T-helper 1 cell treated with Interleukin-12 subunit alpha and Interleukin-12 subunit beta and Interleukin-4 antibody, amounts not matched to agents 30 μg/mL and 1 μg/mL, for 36 hours (primary cell): ENCODE data around the gene ZNF486.
"Not testable (repeated sequence)": the region's sequence is repeated elsewhere in the genome, so short reads cannot be mapped to it uniquely, and the experiment has no call there.

Experiments used
- H3K27ac Mint-ChIP-seq: one replicate; pipeline ENCODE4 v1.8.0; 2021; ENCODE audit warnings: mild to moderate bottlenecking, mixed read lengths
- H3K27me3 Mint-ChIP-seq: one replicate; pipeline ENCODE4 v1.8.0; 2021; ENCODE audit warnings: low read depth, mixed read lengths
- H3K36me3 Mint-ChIP-seq: one replicate; pipeline ENCODE4 v1.8.0; 2021; ENCODE audit warnings: low read depth, mixed read lengths
- H3K4me1 Mint-ChIP-seq: one replicate; pipeline ENCODE4 v1.8.0; 2021; ENCODE audit warnings: low read depth, mixed read lengths
- H3K4me3 Mint-ChIP-seq: one replicate; pipeline ENCODE4 v1.8.0; 2021; ENCODE audit warnings: mild to moderate bottlenecking, moderate library complexity, mixed read lengths
- H3K9me3 Mint-ChIP-seq: one replicate; pipeline ENCODE4 v1.8.0; 2021; ENCODE audit warnings: mixed read lengths

The ZNF486 gene

DNA sequence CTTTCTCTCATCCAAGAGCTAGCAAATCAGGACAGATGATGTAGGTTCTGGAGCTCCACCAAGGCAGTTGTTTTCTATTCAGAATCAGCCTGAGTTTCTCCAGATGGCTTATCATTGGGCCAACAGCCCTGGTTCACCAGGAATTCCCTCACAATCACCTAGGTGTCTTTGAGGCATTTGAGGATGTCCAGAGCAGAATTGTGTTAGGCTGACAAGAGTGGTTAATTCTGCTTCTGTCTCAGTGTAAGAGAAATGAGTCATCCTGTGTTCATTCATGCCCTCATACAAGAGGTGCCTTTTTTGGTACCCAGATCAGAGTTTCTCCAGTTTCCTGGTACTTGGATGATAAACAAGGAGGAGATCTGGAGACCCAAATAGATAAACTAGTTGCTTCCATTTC, 12.9 kb downstream of the ZNF486 start:
- H3K27ac Mint-ChIP-seq, H3K27me3 Mint-ChIP-seq, H3K4me1 Mint-ChIP-seq, H3K4me3 Mint-ChIP-seq: not testable (repeated sequence)
- Mint-ChIP-seq H3K9me3 (peaks cover 27% of the 10 kb centered on the region), H3K36me3 (peaks cover 19% of the 10 kb centered on the region)

DNA sequence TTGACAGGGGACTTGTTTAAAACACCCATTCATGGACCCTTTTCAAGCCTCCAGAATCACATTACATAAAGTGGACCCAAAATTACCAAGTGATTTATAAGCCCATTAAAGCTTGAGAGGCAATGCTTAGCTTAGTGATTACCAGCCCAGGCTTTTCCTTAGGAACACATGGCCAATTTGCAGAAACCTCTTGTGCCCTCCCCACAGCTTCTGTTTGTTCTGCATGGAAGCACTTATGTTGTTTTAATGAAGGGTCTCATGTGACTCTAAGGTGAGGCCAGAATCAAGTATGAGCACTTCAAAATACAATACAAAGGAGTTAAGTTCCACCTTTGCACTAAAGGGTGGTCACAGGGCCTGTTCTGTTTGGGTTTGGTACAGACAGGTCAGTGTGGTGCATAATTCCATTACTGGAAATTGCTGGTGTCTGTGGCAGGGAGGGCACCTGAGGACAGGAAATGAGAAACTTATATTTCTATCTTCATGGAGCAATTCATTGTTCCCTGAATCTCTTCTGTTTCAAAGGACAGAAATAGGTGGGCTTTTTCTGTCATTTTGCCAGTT, 15.3 kb downstream of the ZNF486 start:
- Mint-ChIP-seq H3K27ac (no peak overlapping the region), H3K27me3 (no peaks in the 10 kb centered on the region), H3K9me3 (peaks cover 27% of the 10 kb centered on the region), H3K36me3 (peaks cover 24% of the 10 kb centered on the region), H3K4me1 (no peaks in the 10 kb centered on the region), H3K4me3 (no peak overlapping the region)

DNA sequence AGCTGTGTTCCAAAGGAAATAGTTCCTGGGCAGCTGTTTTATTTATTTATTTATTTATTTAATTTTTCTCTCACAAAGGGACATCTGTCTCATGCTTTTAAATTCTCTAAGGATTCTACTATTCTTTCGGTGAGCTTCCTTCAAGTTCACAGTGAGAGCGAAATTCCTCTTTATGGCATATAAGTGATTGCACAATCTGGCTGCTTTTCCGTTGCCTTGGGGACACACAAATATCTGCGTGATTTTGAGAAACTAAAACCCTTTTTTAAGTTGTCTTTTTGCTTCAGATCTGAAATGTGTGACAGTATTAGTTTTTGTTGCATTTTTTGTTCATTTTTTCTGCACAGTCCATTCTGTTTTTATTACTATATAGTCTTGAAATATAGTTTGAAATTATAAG, 19.2 kb downstream of the ZNF486 start:
- Mint-ChIP-seq H3K36me3 (peaks cover 41% of the 10 kb centered on the region), H3K27me3 (no peaks in the 10 kb centered on the region), H3K9me3 (peaks cover 23% of the 10 kb centered on the region), H3K27ac (no peak overlapping the region), H3K4me1 (no peaks in the 10 kb centered on the region), H3K4me3 (no peak overlapping the region)

DNA sequence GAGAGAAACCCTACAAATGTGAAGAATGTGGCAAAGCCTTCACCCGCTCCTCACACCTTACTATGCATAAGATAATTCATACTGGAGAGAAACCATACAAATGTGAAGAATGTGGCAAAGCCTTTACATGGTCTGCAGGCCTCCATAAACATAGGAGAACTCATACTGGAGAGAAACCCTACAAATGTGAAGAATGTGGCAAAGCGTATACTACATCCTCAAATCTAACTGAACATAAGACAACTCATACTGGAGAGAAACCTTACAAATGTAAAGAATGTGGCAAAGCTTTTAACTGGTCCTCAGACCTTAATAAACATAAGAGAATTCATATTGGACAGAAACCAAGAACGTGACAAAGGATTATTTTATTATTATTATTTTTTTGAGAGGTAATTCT, 30.7 kb downstream of the ZNF486 start:
- peaks cover 27% of the 10 kb centered on the region for H3K36me3 Mint-ChIP-seq
- no peaks in the 10 kb centered on the region for H3K27me3 Mint-ChIP-seq
- H3K9me3 Mint-ChIP-seq = peaks cover 40% of the 10 kb centered on the region
- H3K4me1 Mint-ChIP-seq = no peaks in the 10 kb centered on the region
- no peak overlapping the region for H3K27ac Mint-ChIP-seq
- no peak overlapping the region for H3K4me3 Mint-ChIP-seq

DNA sequence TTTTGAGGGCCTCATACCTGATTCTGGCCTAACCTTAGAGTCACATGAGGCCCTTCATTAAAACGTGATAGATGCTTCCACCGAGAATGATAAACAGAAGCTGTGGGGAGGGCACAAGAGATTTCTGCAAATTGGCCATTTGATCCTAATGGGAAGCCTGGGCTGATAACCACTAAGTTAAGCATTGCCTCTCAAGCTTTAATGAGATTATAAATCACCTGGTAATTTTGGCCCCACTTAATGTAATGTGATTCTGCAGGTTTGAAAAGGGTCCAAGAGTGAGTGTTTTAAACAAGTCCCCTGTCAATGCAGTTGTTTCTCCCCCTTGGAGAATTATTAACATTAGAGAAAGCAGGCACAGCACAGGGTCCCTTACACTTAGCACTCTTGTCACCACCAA, 42.0 kb downstream of the ZNF486 start:
- Mint-ChIP-seq H3K4me1 (no peaks in the 10 kb centered on the region), H3K36me3 (peaks cover 4% of the 10 kb centered on the region), H3K9me3 (peaks cover 51% of the 10 kb centered on the region), H3K4me3 (no peak overlapping the region), H3K27me3 (no peaks in the 10 kb centered on the region), H3K27ac (no peak overlapping the region)

DNA sequence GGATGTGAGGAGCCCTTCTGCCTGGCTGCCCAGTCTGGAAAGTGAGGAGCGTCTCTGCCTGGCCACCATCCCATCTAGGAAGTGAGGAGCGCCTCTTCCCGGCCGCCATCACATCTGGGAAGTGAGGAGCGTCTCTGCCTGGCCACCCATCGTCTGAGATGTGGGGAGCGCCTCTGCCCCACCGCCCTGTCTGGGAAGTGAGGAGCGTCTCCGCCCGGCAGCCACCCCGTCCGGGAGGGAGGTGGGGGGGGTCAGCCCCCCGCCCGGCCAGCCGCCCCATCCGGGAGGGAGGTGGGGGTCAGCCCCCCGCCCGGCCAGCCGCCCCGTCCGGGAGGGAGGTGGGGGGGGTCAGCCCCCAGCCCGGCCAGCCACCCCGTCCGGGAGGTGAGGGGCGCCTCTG, 47.4 kb downstream of the ZNF486 start:
- H3K4me3 Mint-ChIP-seq, H3K27ac Mint-ChIP-seq, H3K27me3 Mint-ChIP-seq, H3K4me1 Mint-ChIP-seq: not testable (repeated sequence)
- peaks cover 24% of the 10 kb centered on the region for H3K9me3 Mint-ChIP-seq
- H3K36me3 Mint-ChIP-seq = peaks cover 16% of the 10 kb centered on the region

DNA sequence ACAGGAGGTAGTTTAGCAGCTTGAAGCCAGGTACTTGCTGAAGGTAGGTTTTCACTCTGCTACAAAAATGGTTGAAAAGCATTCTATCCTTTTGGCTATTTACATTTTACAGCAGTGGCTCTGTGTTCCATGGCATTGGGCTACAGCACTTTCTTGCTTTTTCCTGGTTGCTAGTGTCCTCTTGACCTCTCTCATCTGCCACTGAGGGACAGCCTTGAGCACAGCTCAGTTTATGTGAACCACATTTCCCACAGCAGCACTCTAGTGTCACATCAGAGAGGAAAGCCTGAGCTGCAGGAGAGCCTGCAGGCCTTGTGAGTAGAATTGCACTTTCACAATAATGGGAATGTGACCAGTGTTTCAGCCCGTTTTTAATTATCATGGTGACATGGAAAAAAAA, 54.6 kb downstream of the ZNF486 start:
- H3K4me1 Mint-ChIP-seq, H3K27me3 Mint-ChIP-seq, H3K27ac Mint-ChIP-seq, H3K4me3 Mint-ChIP-seq: not testable (repeated sequence)
- peaks cover 44% of the 10 kb centered on the region for H3K9me3 Mint-ChIP-seq
- peaks cover 12% of the 10 kb centered on the region for H3K36me3 Mint-ChIP-seq

DNA sequence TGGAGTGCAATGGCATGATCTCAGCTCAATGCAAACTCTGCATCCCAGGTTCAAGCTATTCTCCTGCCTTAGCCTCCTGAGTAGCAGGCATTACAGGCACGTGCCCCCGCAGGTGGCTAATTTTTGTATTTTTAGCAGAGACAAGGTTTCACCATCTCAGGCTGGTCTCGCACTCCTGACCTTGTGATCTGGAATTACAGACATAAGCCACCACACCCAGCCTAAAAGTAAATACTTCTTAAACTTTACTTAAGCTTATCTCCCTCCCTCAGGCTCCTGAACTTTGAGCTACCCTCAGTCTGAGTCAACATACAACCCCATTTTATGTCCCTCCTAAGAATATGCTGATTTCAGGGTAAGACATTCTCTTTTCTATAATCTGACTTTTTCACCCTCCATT, 66.1 kb downstream of the ZNF486 start:
- Mint-ChIP-seq H3K4me3 (no peak overlapping the region), H3K9me3 (peaks cover 48% of the 10 kb centered on the region), H3K27ac (no peak overlapping the region), H3K4me1 (peaks cover 5% of the 10 kb centered on the region), H3K36me3 (peaks cover 42% of the 10 kb centered on the region), H3K27me3 (no peaks in the 10 kb centered on the region)

DNA sequence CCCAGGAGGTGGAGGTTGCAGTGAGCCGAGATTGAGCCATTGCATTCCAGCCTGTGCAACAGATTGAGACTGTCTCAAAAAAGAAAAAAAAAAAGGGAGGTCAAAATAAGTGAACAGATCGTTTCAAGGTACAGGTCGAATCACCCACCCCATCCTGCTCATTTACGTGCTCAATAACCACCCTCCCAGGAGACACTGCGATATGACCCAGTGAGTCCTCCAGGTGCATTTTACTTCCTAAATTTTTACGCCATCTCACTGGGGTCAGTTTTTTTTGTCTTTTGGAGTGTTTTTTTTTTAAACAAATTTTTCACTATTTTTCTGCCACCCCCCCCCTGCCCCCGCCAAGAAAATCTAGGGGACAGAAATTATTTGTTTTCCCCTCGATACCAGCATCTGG, 68.1 kb downstream of the ZNF486 start:
- Mint-ChIP-seq H3K4me3 (no peak overlapping the region), H3K4me1 (peaks cover 5% of the 10 kb centered on the region), H3K36me3 (peaks cover 38% of the 10 kb centered on the region), H3K9me3 (peaks cover 41% of the 10 kb centered on the region), H3K27me3 (no peaks in the 10 kb centered on the region), H3K27ac (no peak overlapping the region)

DNA sequence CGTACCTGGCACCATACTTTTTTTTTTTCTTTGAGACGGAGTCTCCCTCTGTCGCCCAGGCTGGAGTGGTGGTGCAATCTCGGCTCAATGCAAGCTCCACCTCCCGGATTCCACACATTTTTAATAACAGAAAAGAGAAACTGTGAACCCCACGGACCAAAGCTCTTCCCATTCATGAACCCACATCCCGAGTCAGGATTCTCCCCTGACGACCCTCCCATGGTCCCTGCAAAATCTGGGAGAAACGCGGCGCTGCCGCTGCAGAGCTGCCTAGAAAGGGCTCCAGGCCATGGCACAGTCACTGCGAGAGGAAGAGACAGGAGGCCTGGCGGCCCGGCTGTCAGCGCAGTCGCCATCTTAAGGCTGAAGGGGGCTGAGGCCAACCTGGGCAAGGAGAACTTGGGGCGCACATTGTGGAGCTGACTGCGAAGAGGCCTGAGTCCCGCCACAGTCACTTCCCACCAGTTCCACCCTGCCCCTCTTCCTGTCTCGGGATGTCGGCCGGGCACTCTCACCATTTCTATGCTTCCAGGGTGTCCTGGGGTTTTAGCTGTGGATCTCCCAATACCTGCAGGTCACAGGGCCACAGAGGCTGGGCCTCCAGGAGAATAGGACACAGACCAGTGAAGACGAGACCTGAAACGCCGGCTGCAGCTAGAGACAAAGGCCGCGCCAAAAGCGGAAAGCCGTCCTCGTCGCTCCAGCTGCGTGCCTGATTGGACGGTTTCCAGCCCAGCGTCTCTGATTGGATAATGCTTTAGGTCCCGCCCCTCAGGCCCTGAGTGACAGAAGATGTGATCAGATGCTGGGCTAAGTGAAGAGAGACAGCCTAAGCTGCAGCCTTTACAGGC, 71.0 kb downstream of the ZNF486 start:
- Mint-ChIP-seq H3K9me3 (peaks cover 33% of the 10 kb centered on the region), H3K4me3 (peak overlapping the region; percentile 95), H3K4me1 (peaks cover 5% of the 10 kb centered on the region), H3K27me3 (no peaks in the 10 kb centered on the region), H3K27ac (peak overlapping the region; percentile 89), H3K36me3 (peaks cover 23% of the 10 kb centered on the region)

DNA sequence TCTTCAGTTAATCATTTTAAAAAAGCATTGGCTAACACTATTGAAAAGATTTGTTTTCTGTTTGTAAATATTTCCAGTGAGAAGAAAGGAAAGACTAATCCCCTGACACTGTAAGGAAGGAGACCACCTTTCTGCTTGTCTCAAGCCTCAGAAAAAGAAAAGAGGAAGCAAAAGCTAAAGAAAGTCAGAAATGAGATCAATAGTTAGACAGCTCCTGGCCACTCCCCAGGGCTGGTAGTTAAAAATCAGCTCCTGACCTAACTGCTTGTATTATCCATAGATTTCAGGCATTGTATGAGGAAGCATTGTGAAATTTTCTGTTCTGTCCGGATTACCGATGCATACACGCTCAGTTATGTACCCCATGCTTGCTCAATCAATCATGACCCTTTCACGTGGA, 76.6 kb downstream of the ZNF486 start:
- Mint-ChIP-seq H3K4me1 (peaks cover 2% of the 10 kb centered on the region), H3K27me3 (no peaks in the 10 kb centered on the region), H3K27ac (no peak overlapping the region), H3K9me3 (peaks cover 46% of the 10 kb centered on the region), H3K4me3 (no peak overlapping the region), H3K36me3 (no peaks in the 10 kb centered on the region)

DNA sequence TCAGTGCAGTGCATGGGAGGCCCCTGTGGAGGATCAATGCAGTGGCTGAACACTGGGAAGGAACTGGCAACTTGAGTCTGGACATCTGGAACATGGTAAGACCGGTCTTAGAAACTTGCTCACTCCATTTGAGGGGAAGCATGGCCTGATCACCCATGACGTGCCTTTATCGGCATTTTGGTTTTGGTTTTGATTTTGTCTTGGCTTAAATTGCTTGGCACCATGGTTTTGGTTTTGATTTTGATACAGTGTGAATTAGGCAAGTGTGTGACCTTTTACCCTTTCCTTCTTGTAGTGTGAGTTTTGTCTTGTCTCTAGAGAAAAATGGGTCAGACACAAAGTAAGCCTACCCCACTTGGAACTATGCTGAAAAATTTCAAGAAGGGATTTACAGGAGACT, 77.3 kb downstream of the ZNF486 start:
- H3K9me3 Mint-ChIP-seq = peaks cover 46% of the 10 kb centered on the region
- no peaks in the 10 kb centered on the region for H3K27me3 Mint-ChIP-seq
- no peak overlapping the region for H3K4me3 Mint-ChIP-seq
- peaks cover 2% of the 10 kb centered on the region for H3K4me1 Mint-ChIP-seq
- no peak overlapping the region for H3K27ac Mint-ChIP-seq
- no peaks in the 10 kb centered on the region for H3K36me3 Mint-ChIP-seq

DNA sequence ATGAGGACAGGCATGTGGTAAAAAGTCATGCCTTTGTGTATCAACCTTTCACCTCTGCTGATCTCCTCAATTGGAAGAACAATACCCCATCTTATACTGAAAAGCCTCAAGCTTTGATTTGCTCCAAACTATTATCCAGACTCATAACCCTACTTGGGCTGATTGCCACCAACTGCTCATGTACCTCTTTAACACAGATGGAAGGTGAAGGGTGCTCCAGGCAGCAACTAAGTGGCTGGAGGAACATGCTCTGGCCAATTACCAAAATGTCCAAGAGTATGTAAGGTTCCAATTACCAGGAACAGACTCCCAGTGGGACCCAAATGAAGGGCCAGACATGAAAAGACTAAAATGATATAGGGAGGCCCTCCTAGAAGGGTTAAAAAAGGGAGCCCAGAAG, 78.3 kb downstream of the ZNF486 start:
- no peaks in the 10 kb centered on the region for H3K27me3 Mint-ChIP-seq
- no peak overlapping the region for H3K27ac Mint-ChIP-seq
- H3K4me3 Mint-ChIP-seq = no peak overlapping the region
- H3K36me3 Mint-ChIP-seq = no peaks in the 10 kb centered on the region
- peaks cover 40% of the 10 kb centered on the region for H3K9me3 Mint-ChIP-seq
- peaks cover 2% of the 10 kb centered on the region for H3K4me1 Mint-ChIP-seq

DNA sequence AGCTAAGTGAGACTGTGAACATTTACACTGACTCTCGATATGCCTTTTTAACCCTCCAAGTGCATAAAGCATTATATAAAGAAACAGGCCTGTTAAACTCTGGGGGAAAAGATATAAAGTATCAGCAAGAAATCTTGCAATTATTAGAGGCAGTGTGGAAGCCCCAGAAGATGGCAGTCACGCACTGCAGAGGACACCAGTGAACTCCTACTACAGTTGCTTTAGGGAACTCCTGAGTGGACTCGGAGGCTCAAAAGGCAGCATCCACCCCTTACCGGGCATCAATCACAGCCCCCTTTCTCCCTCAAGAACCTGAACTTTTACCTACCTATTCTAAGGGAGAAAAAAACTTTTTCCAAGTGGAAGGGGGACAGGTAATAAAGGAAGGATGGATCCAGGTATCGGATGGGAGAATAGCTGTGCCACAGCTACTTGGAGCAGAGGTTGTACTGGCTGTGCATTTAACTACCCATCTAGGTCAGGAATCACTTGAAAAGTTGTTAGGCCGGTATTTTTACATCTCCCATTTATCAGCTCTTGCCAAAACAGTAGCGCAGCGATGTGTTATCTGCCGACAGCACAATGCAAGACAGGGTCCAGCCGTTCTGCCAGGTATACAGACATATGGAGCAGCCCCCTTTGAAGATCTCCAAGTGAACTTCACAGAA, 80.1 kb downstream of the ZNF486 start:
- Mint-ChIP-seq H3K4me1 (peaks cover 2% of the 10 kb centered on the region), H3K27me3 (no peaks in the 10 kb centered on the region), H3K36me3 (no peaks in the 10 kb centered on the region), H3K27ac (no peak overlapping the region), H3K4me3 (no peak overlapping the region), H3K9me3 (peaks cover 33% of the 10 kb centered on the region)

DNA sequence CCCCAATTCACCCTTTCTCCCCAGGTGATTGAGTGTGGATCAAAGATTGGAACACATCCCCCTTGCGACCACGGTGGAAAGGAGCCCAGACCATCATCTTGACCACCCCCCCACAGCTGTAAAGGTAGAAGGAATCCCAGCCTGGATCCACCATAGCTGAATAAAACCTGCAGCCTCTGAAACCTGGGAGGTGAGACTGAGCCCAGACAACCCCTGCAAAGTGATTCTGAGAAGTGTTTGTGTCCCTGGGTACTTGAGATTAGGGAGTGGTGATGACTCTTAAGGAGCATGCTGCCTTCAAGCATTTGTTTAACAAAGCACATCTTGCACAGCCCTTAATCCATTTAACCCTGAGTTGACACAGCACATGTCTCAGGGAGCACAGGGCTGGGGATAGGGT, 81.2 kb downstream of the ZNF486 start:
- not testable (repeated sequence) for H3K27ac Mint-ChIP-seq, H3K36me3 Mint-ChIP-seq, H3K4me1 Mint-ChIP-seq

More for the DNA sequence above, 81.2 kb downstream of the ZNF486 start:
- H3K4me3 Mint-ChIP-seq, H3K27me3 Mint-ChIP-seq: not testable (repeated sequence)
- peaks cover 29% of the 10 kb centered on the region for H3K9me3 Mint-ChIP-seq
